Neural crest cell (in vitro differentiated cells): Measurements from ENCODE around the gene PUM1. TPM values are rescaled to one million over a fixed set of nuclear protein-coding genes. Genes with fewer than 3 reads are reported as not detected.
A peak's percentile ranks its signal among the peaks of the same experiment; 100 is the strongest.

Experiments
- DNase-seq: peaks from one replicate; pipeline ENCODE4 v3.0.0; 2021; ENCODE audit warnings: low read depth, mixed read lengths, low spot score
- H3K27ac Mint-ChIP-seq: one replicate; pipeline ENCODE4 v1.8.0; 2021; ENCODE audit warnings: mild to moderate bottlenecking, mixed read lengths; ENCODE audit not compliant: unreplicated experiment
- H3K27me3 Mint-ChIP-seq: 2 replicates; pipeline ENCODE4 v1.8.0; 2021; ENCODE audit warnings: low read depth, mild to moderate bottlenecking, mixed read lengths
- H3K36me3 Mint-ChIP-seq: 2 replicates; pipeline ENCODE4 v1.8.0; 2021; ENCODE audit warnings: low read depth, mild to moderate bottlenecking, mixed read lengths
- H3K4me1 Mint-ChIP-seq: 2 replicates; pipeline ENCODE4 v1.8.0; 2021; ENCODE audit warnings: mixed read lengths
- H3K4me3 Mint-ChIP-seq: one replicate; pipeline ENCODE4 v1.8.0; 2021; ENCODE audit warnings: mild to moderate bottlenecking, mixed read lengths
- H3K9me3 Mint-ChIP-seq: 2 replicates; pipeline ENCODE4 v1.8.0; 2021; ENCODE audit warnings: mixed read lengths
- total RNA-seq: library from RNA; stranded (reverse); gene quantifications from 2 replicates; pipeline ENCODE4 v1.2.1, GENCODE V29; 2021
- TF ChIP-seq, protein P1 (sequence below): fragments of 200-600 bp; sonication (generic); conservative IDR thresholded peaks from 2 replicates; pipeline ENCODE4 v1.5.0; 2021; ENCODE audit warnings: antibody characterized with exemption, mild to moderate bottlenecking

Gene PUM1
- total RNA-seq, 1 donor from 2014 or later: 164 TPM

- Mint-ChIP-seq H3K36me3 (no peaks in the 10 kb centered on the region), H3K9me3 (no peaks in the 10 kb centered on the region), H3K4me1 (peaks cover 44% of the 10 kb centered on the region), H3K27me3 (no peaks in the 10 kb centered on the region), H3K4me3 (peak overlapping the region; percentile 82), H3K27ac (peak overlapping the region; percentile 32)
- DNase-seq: peak; percentile 88
- TF ChIP-seq, protein P1, sequence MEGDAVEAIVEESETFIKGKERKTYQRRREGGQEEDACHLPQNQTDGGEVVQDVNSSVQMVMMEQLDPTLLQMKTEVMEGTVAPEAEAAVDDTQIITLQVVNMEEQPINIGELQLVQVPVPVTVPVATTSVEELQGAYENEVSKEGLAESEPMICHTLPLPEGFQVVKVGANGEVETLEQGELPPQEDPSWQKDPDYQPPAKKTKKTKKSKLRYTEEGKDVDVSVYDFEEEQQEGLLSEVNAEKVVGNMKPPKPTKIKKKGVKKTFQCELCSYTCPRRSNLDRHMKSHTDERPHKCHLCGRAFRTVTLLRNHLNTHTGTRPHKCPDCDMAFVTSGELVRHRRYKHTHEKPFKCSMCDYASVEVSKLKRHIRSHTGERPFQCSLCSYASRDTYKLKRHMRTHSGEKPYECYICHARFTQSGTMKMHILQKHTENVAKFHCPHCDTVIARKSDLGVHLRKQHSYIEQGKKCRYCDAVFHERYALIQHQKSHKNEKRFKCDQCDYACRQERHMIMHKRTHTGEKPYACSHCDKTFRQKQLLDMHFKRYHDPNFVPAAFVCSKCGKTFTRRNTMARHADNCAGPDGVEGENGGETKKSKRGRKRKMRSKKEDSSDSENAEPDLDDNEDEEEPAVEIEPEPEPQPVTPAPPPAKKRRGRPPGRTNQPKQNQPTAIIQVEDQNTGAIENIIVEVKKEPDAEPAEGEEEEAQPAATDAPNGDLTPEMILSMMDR: peak; percentile 86
These were observed 154.2 kb downstream of the PUM1 start for GRCh38 chr1:30911059-30911954.

- H3K36me3 Mint-ChIP-seq: no peaks in the 10 kb centered on the region
- peaks cover 59% of the 10 kb centered on the region for H3K4me1 Mint-ChIP-seq
- no peak for DNase-seq
- no peaks in the 10 kb centered on the region for H3K27me3 Mint-ChIP-seq
- TF ChIP-seq, protein P1: no peak
- H3K27ac Mint-ChIP-seq: peak overlapping the region; percentile 16
- H3K9me3 Mint-ChIP-seq: no peaks in the 10 kb centered on the region
- peak overlapping the region; percentile 90 for H3K4me3 Mint-ChIP-seq
These were observed 156.0 kb downstream of the PUM1 start for GRCh38 chr1:30909365-30910068.

GRCh38 chr1:30908696-30909364 lies 156.7 kb downstream of the PUM1 start, which contains the start of gene SDC3:
SDC3 (minus strand) TSS chr1:30908758; CDS start chr1:30908586, 172 bp downstream.
- DNase-seq: no peak
- Mint-ChIP-seq H3K27ac (peak within 1 kb of the TSS; percentile 80), H3K27me3 (no peaks in the 10 kb centered on the region), H3K4me3 (peak within 1 kb of the TSS; percentile 97), H3K9me3 (no peaks in the 10 kb centered on the region), H3K36me3 (no peaks in the 10 kb centered on the region), H3K4me1 (peaks cover 61% of the 10 kb centered on the region)
- TF ChIP-seq, protein P1: no peak

- H3K9me3 Mint-ChIP-seq: no peaks in the 10 kb centered on the region
- TF ChIP-seq, protein P1: no peak
- H3K27ac Mint-ChIP-seq: no peak overlapping the region
- no peaks in the 10 kb centered on the region for H3K27me3 Mint-ChIP-seq
- no peak for DNase-seq
- peaks cover 58% of the 10 kb centered on the region for H3K4me1 Mint-ChIP-seq
- no peak overlapping the region for H3K4me3 Mint-ChIP-seq
- H3K36me3 Mint-ChIP-seq: no peaks in the 10 kb centered on the region
These were observed 157.2 kb downstream of the PUM1 start for GRCh38 chr1:30908316-30908695.

- Mint-ChIP-seq H3K9me3 (no peaks in the 10 kb centered on the region), H3K36me3 (no peaks in the 10 kb centered on the region), H3K4me1 (peaks cover 64% of the 10 kb centered on the region), H3K4me3 (peak overlapping the region; percentile 97), H3K27ac (peak overlapping the region; percentile 80), H3K27me3 (no peaks in the 10 kb centered on the region)
- TF ChIP-seq, protein P1: no peak
- DNase-seq: no peak
These were observed 157.8 kb downstream of the PUM1 start for GRCh38 chr1:30907481-30908315.
